IPS DF 4.7 (cell line): ENCODE measurements around the gene NOP10.

Experiments used
- DNase-seq: peaks from one replicate; pipeline ENCODE4 v3.0.0-alpha.2; 2013; ENCODE audit warnings: low spot score; ENCODE audit errors: extremely low read depth

The NOP10 gene

GRCh38 chr15:34332553-34333120 lies 10.3 kb downstream of the NOP10 start:
- DNase-seq = no peak

- no peak for DNase-seq
These were observed 11.1 kb downstream of the NOP10 start for GRCh38 chr15:34331809-34332208.

- DNase-seq = no peak
These were observed 12.7 kb downstream of the NOP10 start for GRCh38 chr15:34330279-34330678.

- no peak for DNase-seq
These were observed 13.9 kb downstream of the NOP10 start for GRCh38 chr15:34329006-34329405.

- DNase-seq = no peak
These were observed 15.0 kb downstream of the NOP10 start for GRCh38 chr15:34327906-34328305.

GRCh38 chr15:34325368-34325767 lies 17.6 kb downstream of the NOP10 start:
- DNase-seq = no peak

GRCh38 chr15:34324933-34325332 lies 18.0 kb downstream of the NOP10 start:
- DNase-seq = no peak

GRCh38 chr15:34323217-34323616 lies 19.7 kb downstream of the NOP10 start:
- DNase-seq = no peak

- peak; percentile 14 for DNase-seq
These were observed 24.5 kb downstream of the NOP10 start for GRCh38 chr15:34318277-34319079.

GRCh38 chr15:34314491-34315490 lies 28.1 kb downstream of the NOP10 start:
- no peak for DNase-seq

- DNase-seq = no peak
These were observed 31.4 kb downstream of the NOP10 start for GRCh38 chr15:34311563-34311962.

- DNase-seq = no peak
These were observed 38.3 kb downstream of the NOP10 start for GRCh38 chr15:34304613-34305012.

- DNase-seq = no peak
These were observed 41.9 kb downstream of the NOP10 start for GRCh38 chr15:34301058-34301457.

GRCh38 chr15:34297059-34297458 lies 45.9 kb downstream of the NOP10 start:
- no peak for DNase-seq

GRCh38 chr15:34292621-34293020 lies 50.3 kb downstream of the NOP10 start:
- no peak for DNase-seq
